NOMO-1 treated with dmso at 0.1 percent for 144 hours (cell line): ENCODE results near the gene TMEM144.

Experiments used
- DNase-seq: peaks from one replicate; lab custom pipeline; 2025; ENCODE audit not compliant: unreplicated experiment; lab: John Stamatoyannopoulos, UW

The TMEM144 gene

DNA sequence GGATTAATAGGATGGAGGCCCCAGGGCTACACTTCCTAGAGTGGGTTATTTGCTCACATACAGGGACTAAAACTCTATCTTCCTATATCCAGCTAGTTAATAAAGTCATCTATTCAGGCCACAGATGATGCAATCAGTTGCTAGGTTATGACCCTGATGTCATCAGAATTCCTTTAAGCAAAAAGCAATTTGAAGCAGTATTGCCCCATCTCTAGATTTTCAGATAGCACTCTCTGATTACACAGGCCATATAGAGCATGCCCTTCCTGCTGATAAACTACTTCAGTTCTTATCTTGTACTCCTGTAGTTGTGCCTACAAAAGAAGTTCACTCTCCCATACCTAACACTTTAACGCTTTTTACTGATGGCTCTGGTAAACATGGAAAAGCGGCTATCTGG, 84.8 kb downstream of the TMEM144 start:
- no peak for DNase-seq

DNA sequence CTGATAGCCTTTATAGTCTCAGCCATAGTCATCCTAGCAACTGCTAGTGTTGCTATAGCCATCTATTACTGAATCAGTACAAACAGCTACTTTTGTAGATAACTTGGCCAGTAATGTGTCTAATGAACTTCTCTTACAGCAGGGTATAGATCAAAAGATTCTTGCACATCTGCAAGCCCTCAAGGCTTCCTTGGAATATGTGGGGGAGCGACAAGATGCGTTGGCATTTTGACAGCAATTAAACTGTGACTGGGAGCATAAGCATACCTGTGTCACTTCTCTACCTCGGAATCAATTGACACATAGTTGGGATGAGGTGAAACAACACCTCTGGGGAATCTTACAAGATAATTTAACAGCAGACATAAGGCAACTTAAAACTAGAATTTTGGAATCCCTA, 87.6 kb downstream of the TMEM144 start:
- DNase-seq, result no peak

DNA sequence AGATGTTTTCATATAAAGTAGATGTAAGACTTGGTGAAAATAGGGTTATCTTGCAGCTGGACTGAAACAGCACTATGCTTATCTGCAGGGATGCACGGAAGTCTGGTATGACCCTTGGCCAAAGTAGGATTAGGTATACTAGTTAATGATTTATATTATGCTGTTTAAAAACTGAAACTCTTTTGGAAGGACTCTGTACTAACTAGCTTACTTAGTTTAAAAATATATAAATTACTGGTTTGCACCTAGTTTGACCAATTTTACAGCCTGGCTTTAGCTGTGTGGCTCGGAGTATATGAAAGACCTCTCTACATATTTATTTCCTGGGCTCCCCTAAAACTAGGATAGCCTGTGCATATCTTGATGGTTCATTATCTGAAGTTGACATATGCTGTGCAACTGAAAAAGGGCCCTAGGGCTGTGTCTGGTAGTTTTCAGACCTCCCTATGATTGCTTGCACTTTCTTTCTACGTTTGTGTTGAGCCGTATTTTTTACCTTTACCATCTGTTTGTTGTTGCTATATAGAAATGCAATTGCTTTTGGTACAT, 89.2 kb downstream of the TMEM144 start:
- DNase-seq, result no peak

DNA sequence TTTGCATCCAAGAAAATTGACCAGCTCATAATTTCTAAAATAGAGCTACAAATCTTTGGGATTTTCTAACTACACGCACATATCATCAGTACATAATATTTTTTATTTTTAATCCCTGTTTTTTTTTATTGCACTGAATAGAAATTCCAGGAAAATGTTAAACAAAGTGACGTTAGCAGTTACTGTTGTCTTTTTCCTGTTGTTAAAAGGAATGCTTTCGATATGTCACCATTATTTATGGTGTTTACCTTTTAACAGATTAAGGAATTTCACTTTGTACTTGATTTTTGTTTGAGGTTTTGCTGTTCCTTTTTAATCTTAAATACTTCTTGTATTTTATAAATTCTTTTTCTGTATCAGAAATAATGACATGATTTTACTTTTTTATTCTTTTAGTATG, 89.7 kb downstream of the TMEM144 start:
- no peak for DNase-seq

DNA sequence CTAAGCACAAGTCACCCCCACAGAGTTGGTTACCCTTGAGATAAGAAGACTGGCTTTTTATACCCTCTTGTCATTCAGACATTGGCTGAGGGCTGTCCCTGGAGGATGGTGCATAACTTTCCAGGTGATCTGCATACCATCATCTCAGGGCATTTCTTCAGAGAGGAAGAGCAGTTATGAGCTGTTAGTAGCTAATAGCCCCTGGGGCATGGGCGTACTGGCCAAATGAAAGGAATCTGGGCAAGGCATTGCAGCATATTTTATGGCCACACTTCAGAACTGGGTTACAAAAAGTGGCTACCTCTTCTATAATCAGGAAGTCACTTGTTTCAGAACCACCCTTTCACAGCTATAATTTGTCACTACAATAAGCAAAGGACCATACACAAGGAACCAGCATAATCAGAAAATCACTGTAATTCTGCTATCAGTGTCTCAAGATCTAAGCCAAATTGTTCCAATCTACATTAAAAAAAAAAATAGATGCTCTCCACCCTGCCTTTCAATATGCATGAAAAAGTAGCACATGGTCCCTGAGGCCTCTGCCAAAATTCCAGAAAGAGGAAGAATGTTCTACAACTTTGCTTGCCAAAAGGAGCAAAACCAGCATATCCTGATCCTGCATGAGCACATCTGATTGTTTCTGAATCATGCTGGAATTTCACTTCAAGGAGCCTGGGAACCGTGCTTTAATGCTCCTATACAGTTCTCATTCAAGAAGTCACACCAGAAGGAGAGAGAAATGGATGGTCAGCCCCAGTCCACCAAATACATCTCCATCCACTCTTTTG, 92.0 kb downstream of the TMEM144 start:
- DNase-seq, result no peak

DNA sequence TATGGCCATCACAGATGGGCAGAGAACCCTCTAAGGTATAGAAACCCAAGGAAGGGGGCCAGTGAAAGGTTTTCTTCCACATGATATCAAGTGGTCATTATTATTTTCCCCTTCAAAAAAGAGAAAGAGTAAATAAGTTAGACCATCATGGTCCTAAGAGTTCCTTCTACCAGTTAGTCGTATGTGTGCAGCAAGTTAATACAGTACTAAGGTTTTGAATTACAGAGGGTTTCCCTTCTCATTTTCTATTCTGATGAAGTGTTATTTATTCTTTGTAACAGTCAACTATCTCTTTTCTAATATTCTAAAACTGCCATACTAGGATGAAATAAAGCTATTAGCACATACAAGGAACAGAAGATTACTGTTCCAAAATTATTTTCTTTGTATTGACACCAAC, 94.4 kb downstream of the TMEM144 start:
- no peak for DNase-seq
